GM12878 (cell line): ENCODE results near the gene EDN2. TPM values are rescaled to one million over a fixed set of nuclear protein-coding genes. Genes with fewer than 3 reads are reported as not detected.

Experiments used
- ASH2L ChIP-seq: fragments of 300-600, 200-600 bp; sonication (generic); IDR thresholded peaks from 2 replicates; pipeline ENCODE4 v1.6.1; 2017; ENCODE audit warnings: low read depth, mild to moderate bottlenecking, borderline replicate concordance
- ATF7 ChIP-seq: fragments of 450-650 bp; IDR thresholded peaks from 2 replicates; pipeline ENCODE4 v1.6.1; 2016; ENCODE audit warnings: low read depth, mild to moderate bottlenecking
- EED ChIP-seq: sonication (generic); IDR thresholded peaks from 2 replicates; pipeline ENCODE4 v1.6.1; 2016; ENCODE audit warnings: antibody characterized with exemption, low read depth
- EGR1 ChIP-seq, 2 experiments: IDR thresholded peaks; 1 replicate in 1 of 2; 2 replicates in 1 of 2; pipeline ENCODE4 v1.6.1; 2011 to 2012; ENCODE audit warnings: low read depth in 2 of 2, low read length in 2 of 2, borderline replicate concordance in 1 of 2, mild to moderate bottlenecking in 1 of 2, moderate library complexity in 1 of 2
- IKZF2 ChIP-seq, 2 experiments: fragments of 450-650 bp; IDR thresholded peaks; 2 replicates each; pipeline ENCODE4 v1.6.1; 2017; ENCODE audit warnings: mild to moderate bottlenecking in 2 of 2, moderate library complexity in 2 of 2
- LARP7 ChIP-seq: fragments of 450-650 bp; IDR thresholded peaks from 2 replicates; pipeline ENCODE4 v1.6.1; 2017; ENCODE audit warnings: mild to moderate bottlenecking
- MTA2 ChIP-seq: fragments of 450-650 bp; IDR thresholded peaks from 2 replicates; pipeline ENCODE4 v1.6.1; 2016; ENCODE audit warnings: low read depth, mild to moderate bottlenecking, moderate library complexity
- MTA3 ChIP-seq: IDR thresholded peaks from 2 replicates; pipeline ENCODE4 v1.6.1; 2012; ENCODE audit warnings: low read length, inconsistent platforms, borderline replicate concordance
- RUNX3 ChIP-seq: IDR thresholded peaks from 2 replicates; pipeline ENCODE4 v1.6.1; 2012; ENCODE audit warnings: low read length, inconsistent platforms
- SMAD5 ChIP-seq: IDR thresholded peaks from 2 replicates; pipeline ENCODE4 v1.6.1; 2016; ENCODE audit warnings: antibody characterized with exemption, low read depth
- SMARCA5 ChIP-seq: fragments of 450-650 bp; IDR thresholded peaks from 2 replicates; pipeline ENCODE4 v1.6.1; 2017; ENCODE audit warnings: mild to moderate bottlenecking
- SP1 ChIP-seq: IDR thresholded peaks from one replicate; pipeline ENCODE4 v1.6.1; 2011; ENCODE audit warnings: low read depth, low read length
- YY1 ChIP-seq: IDR thresholded peaks from 2 replicates; pipeline ENCODE4 v1.6.1; 2011; ENCODE audit warnings: low read depth, mild to moderate bottlenecking, low read length
- polyA plus RNA-seq, 11 experiments: library from polyadenylated mRNA; depleted of rRNA in 4 of 11; unstranded in 6 of 11; stranded (reverse) in 5 of 11; fragments of >200 nt; fragmentation: Nextera tagmentation in 4 of 11; fragmentation: Illumina TruSeq in 1 of 11; extraction: Ambion mirVana in 4 of 11; extraction: Trizol in 1 of 11; gene quantifications; 1 replicate in 1 of 11; 2 replicates in 10 of 11; pipeline versions ENCODE4 v1.2.1 to v1.2.3, GENCODE V29; 2011 to 2016; ENCODE audit warnings: inconsistent platforms in 2 of 11, missing spikeins in 2 of 11, low read depth in 1 of 11
- total RNA-seq, 4 experiments: library from RNA; depleted of rRNA in 3 of 4; stranded (reverse); fragments of >200 nt in 3 of 4; fragmentation: Illumina TruSeq in 1 of 4; extraction: Trizol in 1 of 4; gene quantifications; 2 replicates each; pipeline versions ENCODE4 v1.2.1 to v1.2.3, GENCODE V29; 2013 to 2021
- TF ChIP-seq, protein P1 (sequence below): fragments of 150-350 bp; IDR thresholded peaks from 2 replicates; pipeline ENCODE4 v1.6.1; 2016; ENCODE audit warnings: low read depth, low read length
- TF ChIP-seq, protein P2 (sequence below): fragments of 450-650 bp; IDR thresholded peaks from 2 replicates; pipeline ENCODE4 v1.6.1; 2016; ENCODE audit warnings: mild to moderate bottlenecking
- TF ChIP-seq, protein P3 (sequence below): fragments of 450-650 bp; IDR thresholded peaks from 2 replicates; pipeline ENCODE4 v1.6.1; 2017; ENCODE audit warnings: mild to moderate bottlenecking, moderate library complexity
- TF ChIP-seq, protein P4 (sequence below): fragments of 450-650 bp; formaldehyde crosslinking; IDR thresholded peaks from 2 replicates; pipeline ENCODE4 v1.4.0; 2020; ENCODE audit warnings: mild to moderate bottlenecking, moderate library complexity

The EDN2 gene
- total and polyA plus RNA-seq, 10 of the 15 experiments (the other 5 are each of a cell fraction or from before 2014, with no cell fraction given): 0.11 to 1.5 (median 0.43) TPM; not detected in 1

DNA sequence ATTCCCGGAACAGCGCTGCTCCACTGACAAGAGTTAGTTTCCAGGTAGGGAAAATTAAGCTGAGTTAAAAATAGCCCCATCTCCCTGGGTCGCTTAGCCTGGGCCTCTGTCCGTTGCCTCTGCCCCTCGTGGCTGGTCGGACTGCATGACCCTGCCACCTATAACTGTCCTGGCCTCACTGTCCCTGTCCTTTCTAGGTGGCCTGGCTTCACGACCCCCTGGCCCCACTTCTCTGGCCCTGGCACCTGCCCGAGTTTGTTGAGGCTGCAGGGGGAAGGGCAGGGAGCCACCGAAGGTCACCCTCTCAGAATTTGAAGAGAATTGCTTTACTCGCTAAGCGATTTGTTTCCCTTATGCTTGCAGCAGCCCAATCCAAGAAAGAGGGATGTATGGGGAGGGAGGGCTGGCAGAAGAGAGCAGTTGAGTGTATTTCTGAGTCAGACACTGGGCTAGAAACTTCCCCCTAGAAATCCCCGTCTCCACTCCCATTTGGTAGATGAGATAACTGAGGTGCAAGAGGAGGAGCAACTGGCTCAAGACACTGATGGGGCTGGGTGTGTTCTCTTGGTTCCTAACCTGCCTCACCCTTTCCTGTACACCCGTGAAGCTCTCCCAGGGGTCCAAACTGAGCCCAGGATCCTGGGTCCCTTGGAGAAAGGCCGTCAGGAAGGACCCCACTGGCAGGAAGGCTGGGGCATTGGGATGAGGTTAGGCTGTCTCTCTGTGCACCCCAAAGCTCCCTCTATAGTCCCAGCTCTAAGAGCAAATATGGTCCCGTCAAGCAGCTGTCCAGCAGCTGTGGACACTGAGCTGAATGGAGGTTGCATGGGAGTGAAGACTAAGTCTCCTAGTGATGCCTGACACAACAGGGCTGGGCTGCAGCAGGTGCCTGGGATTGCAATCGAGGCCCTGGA is 2.9 kb upstream of the EDN2 start (continued):
- TF ChIP-seq, protein P1, sequence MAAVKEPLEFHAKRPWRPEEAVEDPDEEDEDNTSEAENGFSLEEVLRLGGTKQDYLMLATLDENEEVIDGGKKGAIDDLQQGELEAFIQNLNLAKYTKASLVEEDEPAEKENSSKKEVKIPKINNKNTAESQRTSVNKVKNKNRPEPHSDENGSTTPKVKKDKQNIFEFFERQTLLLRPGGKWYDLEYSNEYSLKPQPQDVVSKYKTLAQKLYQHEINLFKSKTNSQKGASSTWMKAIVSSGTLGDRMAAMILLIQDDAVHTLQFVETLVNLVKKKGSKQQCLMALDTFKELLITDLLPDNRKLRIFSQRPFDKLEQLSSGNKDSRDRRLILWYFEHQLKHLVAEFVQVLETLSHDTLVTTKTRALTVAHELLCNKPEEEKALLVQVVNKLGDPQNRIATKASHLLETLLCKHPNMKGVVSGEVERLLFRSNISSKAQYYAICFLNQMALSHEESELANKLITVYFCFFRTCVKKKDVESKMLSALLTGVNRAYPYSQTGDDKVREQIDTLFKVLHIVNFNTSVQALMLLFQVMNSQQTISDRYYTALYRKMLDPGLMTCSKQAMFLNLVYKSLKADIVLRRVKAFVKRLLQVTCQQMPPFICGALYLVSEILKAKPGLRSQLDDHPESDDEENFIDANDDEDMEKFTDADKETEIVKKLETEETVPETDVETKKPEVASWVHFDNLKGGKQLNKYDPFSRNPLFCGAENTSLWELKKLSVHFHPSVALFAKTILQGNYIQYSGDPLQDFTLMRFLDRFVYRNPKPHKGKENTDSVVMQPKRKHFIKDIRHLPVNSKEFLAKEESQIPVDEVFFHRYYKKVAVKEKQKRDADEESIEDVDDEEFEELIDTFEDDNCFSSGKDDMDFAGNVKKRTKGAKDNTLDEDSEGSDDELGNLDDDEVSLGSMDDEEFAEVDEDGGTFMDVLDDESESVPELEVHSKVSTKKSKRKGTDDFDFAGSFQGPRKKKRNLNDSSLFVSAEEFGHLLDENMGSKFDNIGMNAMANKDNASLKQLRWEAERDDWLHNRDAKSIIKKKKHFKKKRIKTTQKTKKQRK: no peak
- TF ChIP-seq LARP7 (no peak), IKZF2 (IDR thresholded peaks at IDR 0.05) (peak in 1 of 2 experiments; percentile 53; a peak in 3 of 4 replicates), YY1 (no peak), EED (peak; percentile 76), SMAD5 (no peak), SP1 (peak; percentile 12), EGR1 (IDR thresholded peaks at IDR 0.05; ENCODE audit: borderline replicate concordance in 1 of 2, low read depth in 2 of 2, low read length in 2 of 2) (no peak), RUNX3 (peak; percentile 50), ATF7 (peak; percentile 21; the same call in 1 of the 2 replicates), MTA2 (no peak), MTA3 (no peak; the same call in 1 of the 2 replicates), ASH2L (no peak), SMARCA5 (peak; percentile 79; the same call in 1 of the 2 replicates)
- TF ChIP-seq, protein P2, sequence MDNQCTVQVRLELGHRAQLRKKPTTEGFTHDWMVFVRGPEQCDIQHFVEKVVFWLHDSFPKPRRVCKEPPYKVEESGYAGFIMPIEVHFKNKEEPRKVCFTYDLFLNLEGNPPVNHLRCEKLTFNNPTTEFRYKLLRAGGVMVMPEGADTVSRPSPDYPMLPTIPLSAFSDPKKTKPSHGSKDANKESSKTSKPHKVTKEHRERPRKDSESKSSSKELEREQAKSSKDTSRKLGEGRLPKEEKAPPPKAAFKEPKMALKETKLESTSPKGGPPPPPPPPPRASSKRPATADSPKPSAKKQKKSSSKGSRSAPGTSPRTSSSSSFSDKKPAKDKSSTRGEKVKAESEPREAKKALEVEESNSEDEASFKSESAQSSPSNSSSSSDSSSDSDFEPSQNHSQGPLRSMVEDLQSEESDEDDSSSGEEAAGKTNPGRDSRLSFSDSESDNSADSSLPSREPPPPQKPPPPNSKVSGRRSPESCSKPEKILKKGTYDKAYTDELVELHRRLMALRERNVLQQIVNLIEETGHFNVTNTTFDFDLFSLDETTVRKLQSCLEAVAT: peak; percentile 51; the same call in 1 of the 2 replicates
- TF ChIP-seq, protein P3, sequence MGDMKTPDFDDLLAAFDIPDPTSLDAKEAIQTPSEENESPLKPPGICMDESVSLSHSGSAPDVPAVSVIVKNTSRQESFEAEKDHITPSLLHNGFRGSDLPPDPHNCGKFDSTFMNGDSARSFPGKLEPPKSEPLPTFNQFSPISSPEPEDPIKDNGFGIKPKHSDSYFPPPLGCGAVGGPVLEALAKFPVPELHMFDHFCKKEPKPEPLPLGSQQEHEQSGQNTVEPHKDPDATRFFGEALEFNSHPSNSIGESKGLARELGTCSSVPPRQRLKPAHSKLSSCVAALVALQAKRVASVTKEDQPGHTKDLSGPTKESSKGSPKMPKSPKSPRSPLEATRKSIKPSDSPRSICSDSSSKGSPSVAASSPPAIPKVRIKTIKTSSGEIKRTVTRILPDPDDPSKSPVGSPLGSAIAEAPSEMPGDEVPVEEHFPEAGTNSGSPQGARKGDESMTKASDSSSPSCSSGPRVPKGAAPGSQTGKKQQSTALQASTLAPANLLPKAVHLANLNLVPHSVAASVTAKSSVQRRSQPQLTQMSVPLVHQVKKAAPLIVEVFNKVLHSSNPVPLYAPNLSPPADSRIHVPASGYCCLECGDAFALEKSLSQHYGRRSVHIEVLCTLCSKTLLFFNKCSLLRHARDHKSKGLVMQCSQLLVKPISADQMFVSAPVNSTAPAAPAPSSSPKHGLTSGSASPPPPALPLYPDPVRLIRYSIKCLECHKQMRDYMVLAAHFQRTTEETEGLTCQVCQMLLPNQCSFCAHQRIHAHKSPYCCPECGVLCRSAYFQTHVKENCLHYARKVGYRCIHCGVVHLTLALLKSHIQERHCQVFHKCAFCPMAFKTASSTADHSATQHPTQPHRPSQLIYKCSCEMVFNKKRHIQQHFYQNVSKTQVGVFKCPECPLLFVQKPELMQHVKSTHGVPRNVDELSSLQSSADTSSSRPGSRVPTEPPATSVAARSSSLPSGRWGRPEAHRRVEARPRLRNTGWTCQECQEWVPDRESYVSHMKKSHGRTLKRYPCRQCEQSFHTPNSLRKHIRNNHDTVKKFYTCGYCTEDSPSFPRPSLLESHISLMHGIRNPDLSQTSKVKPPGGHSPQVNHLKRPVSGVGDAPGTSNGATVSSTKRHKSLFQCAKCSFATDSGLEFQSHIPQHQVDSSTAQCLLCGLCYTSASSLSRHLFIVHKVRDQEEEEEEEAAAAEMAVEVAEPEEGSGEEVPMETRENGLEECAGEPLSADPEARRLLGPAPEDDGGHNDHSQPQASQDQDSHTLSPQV: no peak
- TF ChIP-seq, protein P4, sequence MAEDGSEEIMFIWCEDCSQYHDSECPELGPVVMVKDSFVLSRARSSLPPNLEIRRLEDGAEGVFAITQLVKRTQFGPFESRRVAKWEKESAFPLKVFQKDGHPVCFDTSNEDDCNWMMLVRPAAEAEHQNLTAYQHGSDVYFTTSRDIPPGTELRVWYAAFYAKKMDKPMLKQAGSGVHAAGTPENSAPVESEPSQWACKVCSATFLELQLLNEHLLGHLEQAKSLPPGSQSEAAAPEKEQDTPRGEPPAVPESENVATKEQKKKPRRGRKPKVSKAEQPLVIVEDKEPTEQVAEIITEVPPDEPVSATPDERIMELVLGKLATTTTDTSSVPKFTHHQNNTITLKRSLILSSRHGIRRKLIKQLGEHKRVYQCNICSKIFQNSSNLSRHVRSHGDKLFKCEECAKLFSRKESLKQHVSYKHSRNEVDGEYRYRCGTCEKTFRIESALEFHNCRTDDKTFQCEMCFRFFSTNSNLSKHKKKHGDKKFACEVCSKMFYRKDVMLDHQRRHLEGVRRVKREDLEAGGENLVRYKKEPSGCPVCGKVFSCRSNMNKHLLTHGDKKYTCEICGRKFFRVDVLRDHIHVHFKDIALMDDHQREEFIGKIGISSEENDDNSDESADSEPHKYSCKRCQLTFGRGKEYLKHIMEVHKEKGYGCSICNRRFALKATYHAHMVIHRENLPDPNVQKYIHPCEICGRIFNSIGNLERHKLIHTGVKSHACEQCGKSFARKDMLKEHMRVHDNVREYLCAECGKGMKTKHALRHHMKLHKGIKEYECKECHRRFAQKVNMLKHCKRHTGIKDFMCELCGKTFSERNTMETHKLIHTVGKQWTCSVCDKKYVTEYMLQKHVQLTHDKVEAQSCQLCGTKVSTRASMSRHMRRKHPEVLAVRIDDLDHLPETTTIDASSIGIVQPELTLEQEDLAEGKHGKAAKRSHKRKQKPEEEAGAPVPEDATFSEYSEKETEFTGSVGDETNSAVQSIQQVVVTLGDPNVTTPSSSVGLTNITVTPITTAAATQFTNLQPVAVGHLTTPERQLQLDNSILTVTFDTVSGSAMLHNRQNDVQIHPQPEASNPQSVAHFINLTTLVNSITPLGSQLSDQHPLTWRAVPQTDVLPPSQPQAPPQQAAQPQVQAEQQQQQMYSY (CRISPR knock-in tag): no peak
